Skin of body (tissue), 2 donors: ENCODE measurements around the gene TMEM184C. TPM values are rescaled to one million over a fixed set of nuclear protein-coding genes. Genes with fewer than 3 reads are reported as not detected.

Experiments used
- DNase-seq: peaks from one replicate; lab custom pipeline; 2025; lab: John Stamatoyannopoulos, UW
- total RNA-seq: library from RNA; depleted of rRNA; stranded (reverse); fragments of >200 nt; gene quantifications from one replicate; pipeline ENCODE4 v1.2.3, GENCODE V29; 2014

TMEM184C gene
- total RNA-seq, 1 donor from 2014 or later, result 21.2 TPM

GRCh38 chr4:147648656-147649055, 31.5 kb downstream of the TMEM184C start:
- no peak for DNase-seq

GRCh38 chr4:147651563-147651962, 34.4 kb downstream of the TMEM184C start:
- DNase-seq, result no peak

- no peak for DNase-seq
These were observed 38.4 kb downstream of the TMEM184C start for GRCh38 chr4:147655639-147656038.

- no peak for DNase-seq
These were observed 41.3 kb downstream of the TMEM184C start for GRCh38 chr4:147658501-147658900.

- DNase-seq, result no peak
These were observed 56.9 kb downstream of the TMEM184C start for GRCh38 chr4:147674073-147674472.

- no peak for DNase-seq
These were observed 57.3 kb downstream of the TMEM184C start for GRCh38 chr4:147674496-147674895.

- DNase-seq, result no peak
These were observed 60.9 kb downstream of the TMEM184C start for GRCh38 chr4:147678106-147678505.

- DNase-seq, result no peak
These were observed 61.8 kb downstream of the TMEM184C start for GRCh38 chr4:147678796-147679549.

- no peak for DNase-seq
These were observed 65.6 kb downstream of the TMEM184C start for GRCh38 chr4:147682755-147683154.

- DNase-seq, result peak; percentile 29
These were observed 66.0 kb downstream of the TMEM184C start for GRCh38 chr4:147683188-147683591.

GRCh38 chr4:147683717-147684700, 66.8 kb downstream of the TMEM184C start, which contains the start of gene PRMT9:
Gene PRMT9 (minus strand): TSS chr4:147684163. CDS start chr4:147683987, 176 bp downstream.
- peak; percentile 82 for DNase-seq

GRCh38 chr4:147689067-147689466, 71.9 kb downstream of the TMEM184C start:
- DNase-seq, result no peak

GRCh38 chr4:147691820-147692219, 74.6 kb downstream of the TMEM184C start:
- DNase-seq, result no peak

GRCh38 chr4:147693218-147693617, 76.0 kb downstream of the TMEM184C start:
- DNase-seq, result no peak

- no peak for DNase-seq
These were observed 79.7 kb downstream of the TMEM184C start for GRCh38 chr4:147696866-147697265.

GRCh38 chr4:147704846-147705245, 87.6 kb downstream of the TMEM184C start:
- DNase-seq, result no peak

GRCh38 chr4:147707892-147708672, 90.9 kb downstream of the TMEM184C start:
- DNase-seq, result peak; percentile 56

- no peak for DNase-seq
These were observed 92.8 kb downstream of the TMEM184C start for GRCh38 chr4:147709999-147710398.

GRCh38 chr4:147714575-147715401, 97.6 kb downstream of the TMEM184C start:
- peak; percentile 80 for DNase-seq

- DNase-seq, result no peak
These were observed 100.7 kb downstream of the TMEM184C start for GRCh38 chr4:147717878-147718277.
